HG03571 (cell line): ENCODE measurements around the gene ABHD11.
"Not testable (repeated sequence)": the region's sequence is repeated elsewhere in the genome, so short reads cannot be mapped to it uniquely, and the experiment has no call there.

Experiments used
- ATAC-seq: cut with Tn5 transposase; IDR thresholded peaks from one replicate; pipeline ENCODE4 v1.9.1; 2021; ENCODE audit not compliant: unreplicated experiment

ABHD11 gene, protein sequence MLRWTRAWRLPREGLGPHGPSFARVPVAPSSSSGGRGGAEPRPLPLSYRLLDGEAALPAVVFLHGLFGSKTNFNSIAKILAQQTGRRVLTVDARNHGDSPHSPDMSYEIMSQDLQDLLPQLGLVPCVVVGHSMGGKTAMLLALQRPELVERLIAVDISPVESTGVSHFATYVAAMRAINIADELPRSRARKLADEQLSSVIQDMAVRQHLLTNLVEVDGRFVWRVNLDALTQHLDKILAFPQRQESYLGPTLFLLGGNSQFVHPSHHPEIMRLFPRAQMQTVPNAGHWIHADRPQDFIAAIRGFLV

GRCh38 chr7:73738612-73739386 lies at the start of gene ABHD11:
Gene ABHD11 (minus strand): TSS chr7:73738802. CDS start chr7:73738770, 32 bp downstream.
- ATAC-seq, result peak; percentile 79

GRCh38 chr7:73787786-73788048 lies 49.1 kb upstream of the ABHD11 start:
- not testable (repeated sequence) for ATAC-seq

GRCh38 chr7:73786588-73786987 lies 48.0 kb upstream of the ABHD11 start:
- ATAC-seq, result no peak

DNA sequence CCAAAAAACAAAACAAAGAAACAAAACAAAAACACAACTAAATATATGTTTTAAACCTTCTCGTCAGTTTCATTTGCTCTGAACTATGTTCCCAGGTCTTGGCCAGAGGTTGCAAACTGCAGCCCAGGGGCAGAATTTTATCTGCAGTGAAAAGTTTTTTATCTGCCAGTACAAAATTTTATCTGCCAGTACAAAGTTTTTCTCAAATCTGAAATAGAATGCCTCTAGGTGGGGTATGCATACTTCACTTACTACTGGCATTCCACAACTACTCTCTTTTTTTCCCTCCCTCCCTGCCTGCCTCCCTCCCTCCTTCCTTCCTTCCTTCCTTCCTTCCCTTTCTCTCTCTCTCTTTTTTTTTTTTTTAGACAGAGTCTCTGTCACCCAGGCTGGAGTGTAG lies 40.9 kb upstream of the ABHD11 start:
- no peak for ATAC-seq

- no peak for ATAC-seq
Measured at GRCh38 chr7:73778801-73779389, 40.3 kb upstream of the ABHD11 start.

DNA sequence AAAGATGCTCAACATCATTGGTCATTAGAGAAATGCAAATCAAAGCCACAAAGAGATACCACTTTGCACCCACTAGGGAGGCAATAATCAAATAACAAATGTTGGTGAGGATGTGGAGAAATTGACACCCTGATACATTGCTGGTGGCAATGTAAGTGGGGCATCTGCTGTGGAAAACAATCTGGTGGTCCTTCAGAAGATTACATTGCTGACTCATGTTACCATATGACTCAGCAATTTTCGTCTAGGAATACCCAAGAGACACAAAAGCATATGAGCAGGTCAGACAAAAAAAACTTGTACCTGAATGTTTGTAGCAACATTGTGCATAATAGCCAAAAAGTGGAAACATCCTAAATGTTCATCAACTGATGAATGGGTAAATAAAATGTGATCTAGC lies 36.3 kb upstream of the ABHD11 start:
- ATAC-seq, result no peak

DNA sequence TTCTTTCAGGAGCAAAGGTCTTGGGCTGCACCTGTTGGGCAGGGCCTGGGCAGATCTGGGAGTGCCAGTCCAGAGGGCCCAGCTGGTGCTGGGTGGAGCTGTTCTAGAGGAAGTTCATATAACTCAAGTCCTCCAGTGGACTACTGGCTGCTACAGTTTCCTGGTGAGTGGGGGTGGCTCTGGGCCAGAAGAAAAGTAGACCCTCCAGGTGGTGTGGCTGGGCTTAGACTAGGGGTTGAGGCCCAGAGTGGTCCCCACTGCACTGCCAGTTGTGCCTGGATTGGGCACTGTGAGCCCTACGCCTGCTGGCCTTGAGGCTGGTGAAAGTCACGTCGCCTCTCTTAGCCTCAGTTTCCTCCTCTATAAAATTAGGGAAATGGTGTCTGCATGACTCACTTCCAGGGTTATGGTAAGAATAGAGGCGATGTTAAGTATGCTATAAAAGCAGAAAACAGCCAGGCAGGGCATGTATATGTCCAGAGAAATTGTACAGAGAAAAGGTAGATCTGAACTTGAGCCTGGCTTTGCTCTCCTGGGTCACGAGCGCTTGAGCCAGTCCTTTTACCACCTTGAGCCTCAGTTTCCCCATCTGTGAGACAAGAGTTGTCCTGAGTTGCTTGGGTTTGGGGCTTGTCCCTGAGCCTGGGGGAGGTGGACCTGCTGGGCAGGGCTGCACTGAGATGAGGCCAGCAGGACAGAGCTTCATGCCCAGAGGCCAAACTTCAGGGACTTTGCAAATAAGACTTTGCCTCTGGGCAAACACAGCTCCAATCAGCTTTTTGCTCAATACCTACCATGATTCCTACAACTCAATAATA lies 35.3 kb upstream of the ABHD11 start:
- no peak for ATAC-seq

DNA sequence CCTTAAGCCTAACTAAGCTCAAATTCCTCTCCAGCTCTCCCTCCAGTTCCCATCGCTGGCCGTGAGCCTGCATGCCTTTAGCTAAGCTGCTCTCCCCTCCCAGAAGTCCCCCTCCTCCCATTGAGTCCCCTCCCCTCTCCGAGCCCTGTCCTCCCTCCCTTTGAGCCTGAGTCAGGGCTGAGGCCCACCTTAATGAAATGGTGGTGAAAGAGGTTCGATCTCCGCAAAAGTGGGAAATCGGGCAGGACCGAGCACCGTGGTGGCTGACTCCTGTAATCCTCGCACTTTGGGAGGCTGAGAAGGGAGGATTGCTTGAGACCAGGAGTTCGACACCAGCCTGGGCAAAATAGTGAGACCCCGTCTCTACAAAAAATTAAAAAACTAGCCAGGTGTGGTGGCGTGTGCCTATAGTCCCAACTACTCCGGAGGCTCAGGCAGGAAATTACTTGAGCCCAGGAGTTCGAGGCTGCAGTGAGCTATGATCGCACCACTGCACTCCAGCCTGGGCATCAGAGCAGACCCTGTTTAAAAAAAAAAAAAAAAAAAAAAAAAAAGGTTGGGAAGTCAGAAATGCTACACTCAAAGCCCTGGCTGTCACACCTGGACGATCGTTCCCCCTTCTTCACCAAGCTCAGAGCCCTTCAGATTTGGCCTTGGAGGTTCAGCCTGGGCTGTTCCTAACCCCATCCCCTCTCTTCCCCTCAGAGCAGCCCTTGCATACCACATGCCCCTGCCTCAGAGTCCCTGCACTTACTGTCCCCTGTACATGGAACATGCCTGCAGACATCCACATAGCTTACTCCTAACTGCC lies 32.5 kb upstream of the ABHD11 start:
- ATAC-seq, result no peak

DNA sequence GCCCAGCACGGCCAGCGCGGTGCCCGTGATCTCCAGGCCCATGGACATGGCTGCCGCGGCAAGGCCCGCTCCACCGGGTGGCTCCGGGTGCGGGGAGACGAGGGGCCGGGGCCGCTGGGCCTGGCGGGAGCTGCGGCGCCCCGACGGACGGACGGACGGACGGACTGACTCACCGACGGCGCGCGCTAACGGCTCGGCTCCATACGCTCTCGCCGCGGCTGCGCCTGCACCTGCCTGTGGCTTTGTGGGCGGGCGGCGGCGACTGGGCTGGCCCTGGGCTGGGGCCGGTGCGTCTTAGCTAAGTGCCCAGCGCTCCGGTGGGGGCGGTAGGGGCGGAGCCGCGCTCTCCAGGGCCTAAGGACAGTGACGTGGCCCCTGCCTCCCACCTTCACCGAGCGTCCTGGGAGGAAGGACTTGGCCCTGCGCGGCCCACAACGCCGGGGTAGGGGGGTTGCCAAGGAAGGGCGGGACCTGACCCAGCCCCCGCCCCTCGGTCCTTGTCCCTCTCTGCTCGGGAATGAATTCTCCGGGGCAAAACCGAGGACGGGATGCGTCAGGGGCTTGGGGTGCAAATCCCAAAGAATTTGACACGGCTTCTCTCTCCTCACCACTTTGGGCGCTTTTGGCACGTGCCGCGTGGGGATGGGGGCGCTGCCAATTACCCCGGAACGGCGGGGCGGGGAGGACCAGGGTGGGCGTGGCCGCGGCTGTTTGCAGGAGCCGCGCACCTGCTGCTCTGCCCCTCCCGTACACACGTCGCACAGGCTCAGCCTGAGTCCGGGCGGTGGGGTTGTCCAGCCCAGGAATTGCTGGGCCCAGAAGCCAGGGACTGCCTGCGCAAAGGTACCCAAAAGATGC lies 31.6 kb upstream of the ABHD11 start, which contains the start of gene CLDN3:
TSS of gene CLDN3 (minus strand) at position 269 of the 858 bp plus-strand sequence. CDS start at position 48, 221 bp downstream.
- ATAC-seq, result no peak

DNA sequence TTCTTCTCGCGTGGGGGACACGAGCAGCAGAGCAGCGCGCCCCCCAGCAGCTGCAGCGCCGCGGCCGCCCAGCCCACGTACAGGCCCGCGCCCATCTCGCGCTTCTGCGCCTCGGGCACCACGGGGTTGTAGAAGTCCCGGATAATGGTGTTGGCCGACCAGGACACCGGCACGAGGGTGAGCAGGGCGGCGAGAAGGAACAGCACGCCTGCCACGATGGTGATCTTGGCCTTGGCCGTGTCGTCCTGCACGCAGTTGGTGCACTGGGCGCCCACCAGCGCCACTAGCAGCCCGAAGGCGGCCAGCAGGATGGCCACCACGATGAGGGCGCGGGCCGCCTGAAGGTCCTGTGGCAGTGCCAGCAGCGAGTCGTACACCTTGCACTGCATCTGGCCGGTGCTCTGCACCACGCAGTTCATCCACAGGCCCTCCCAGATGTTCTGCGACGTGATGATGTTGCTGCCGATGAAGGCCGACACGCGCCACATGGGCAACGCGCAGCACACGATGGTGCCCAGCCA lies 30.9 kb upstream of the ABHD11 start:
- ATAC-seq, result no peak

GRCh38 chr7:73768641-73769480 lies 30.3 kb upstream of the ABHD11 start:
- no peak for ATAC-seq

GRCh38 chr7:73766556-73767229 lies 28.1 kb upstream of the ABHD11 start:
- no peak for ATAC-seq

GRCh38 chr7:73762659-73762999 lies 24.0 kb upstream of the ABHD11 start:
- no peak for ATAC-seq

DNA sequence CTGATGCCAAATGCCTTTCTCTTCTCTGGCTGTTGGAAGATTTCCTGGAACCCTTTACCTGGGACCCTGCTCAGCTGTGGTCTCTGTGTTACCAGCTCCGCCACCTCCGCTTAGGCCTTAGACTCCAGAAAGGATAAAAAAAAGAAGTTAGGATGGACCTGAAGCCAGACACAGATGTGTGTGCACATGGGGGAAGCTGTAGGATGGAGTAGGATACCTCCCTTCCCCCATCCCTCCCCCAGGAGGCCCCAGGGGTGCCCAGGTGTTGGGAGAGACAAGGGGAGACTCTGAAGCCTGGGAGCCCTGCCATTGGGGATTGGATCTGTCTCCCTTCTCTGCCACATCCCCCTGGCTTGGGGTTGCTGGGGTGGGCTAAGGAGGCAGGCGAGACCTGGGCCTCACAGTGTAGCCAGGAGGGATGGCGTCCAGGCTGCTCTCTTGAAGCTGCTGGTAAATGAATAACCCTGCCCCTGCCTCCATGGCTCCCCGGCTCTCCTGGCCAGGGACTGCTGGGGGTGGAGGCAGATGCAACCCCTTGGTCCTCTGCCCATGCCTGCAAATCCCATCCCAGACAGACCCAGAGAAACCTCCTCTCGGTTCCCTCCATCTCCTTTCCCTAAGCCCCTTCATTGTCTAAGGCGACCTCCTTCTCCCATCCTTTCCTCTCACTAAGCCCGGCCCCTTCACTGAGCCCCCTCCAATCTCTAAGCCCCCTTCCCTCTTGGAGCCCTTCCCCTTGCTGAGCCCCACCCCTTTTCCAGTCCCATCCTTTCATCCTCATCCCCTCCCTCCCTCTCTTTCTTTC lies 23.5 kb upstream of the ABHD11 start:
- ATAC-seq, result no peak

DNA sequence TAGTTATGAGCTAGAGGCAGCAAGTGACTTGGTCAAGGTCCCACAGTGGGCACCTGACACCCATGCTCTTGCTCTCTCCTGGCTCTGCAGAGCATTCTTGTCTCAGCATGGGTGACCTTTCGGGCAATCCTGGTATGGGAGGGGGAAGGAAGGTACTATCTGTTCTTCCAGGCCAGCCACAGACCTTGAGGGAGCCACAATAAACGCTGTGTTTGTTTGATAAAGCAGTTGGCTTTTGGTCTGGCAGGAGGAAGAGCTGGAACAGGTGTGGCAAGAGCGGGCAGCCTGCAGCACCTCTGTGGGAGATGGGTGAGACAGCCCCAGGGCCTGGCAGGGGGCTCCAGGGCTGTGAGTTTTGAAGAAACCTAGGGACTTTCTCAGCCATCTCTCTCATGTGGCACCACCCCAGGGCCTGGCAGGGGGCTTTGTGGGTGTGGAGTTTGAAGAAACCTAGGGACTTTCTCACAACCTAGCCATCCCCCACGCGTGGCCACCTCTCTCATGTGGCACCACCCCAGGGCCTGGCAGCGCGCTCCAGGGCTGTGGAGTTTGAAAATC lies 20.1 kb upstream of the ABHD11 start:
- no peak for ATAC-seq

DNA sequence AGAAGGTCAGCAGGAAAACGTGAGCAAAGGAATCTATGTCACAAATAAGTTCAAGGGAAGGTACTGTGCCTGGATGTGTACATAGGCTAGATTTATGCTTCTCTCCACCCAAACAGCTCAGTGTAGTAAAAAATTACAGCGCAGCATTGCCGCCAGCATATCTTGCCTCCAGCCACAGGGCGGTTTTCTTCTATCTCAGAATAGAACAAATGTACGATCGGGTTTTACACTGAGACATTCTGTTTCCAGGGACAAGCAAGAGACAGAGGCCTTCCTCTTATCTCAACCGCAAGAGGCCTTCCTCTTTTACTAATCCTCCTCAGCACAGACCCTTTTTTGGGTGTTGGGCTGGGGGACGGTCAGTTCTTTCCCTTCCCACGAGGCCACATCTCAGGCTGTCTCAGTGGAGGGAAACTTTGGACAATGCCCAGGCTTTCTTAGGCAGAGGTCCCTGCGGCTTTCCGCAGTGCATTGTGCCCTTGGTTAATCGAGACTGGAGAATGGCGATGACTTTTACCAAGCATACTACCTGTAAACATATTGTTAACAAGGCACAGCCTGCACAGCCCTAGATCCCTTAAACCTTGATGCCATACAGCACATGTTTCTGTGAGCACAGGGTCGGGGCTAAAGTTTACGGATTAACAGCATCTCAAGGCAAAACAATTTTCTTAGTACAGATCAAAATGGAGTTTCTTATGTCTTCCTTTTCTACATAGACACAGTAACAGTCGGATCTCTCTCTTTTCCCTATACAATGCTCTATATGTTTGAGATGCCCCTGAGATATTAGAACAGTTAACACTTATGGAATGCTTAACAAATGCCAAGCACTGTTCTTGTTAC lies 11.6 kb upstream of the ABHD11 start:
- ATAC-seq, result no peak
